Astrocyte (in vitro differentiated cells and primary cell): ENCODE results near the gene CA6. TPM values are rescaled to one million over a fixed set of nuclear protein-coding genes. Genes with fewer than 3 reads are reported as not detected.

Source experiments
- DNase-seq: peaks from one replicate; pipeline ENCODE4 v3.0.0-alpha.2; 2010; ENCODE audit warnings: low read depth
- FAIRE-seq: peaks from 2 replicates; lab custom pipeline; 2011; peaks lifted over from hg19 to GRCh38; lab: Jason Lieb, UNC
- H2AFZ ChIP-seq: 2 replicates; pipeline ENCODE4 v1.6.0; 2012; ENCODE audit warnings: low read depth, low read length, inconsistent platforms
- H3K27ac ChIP-seq: 2 replicates; pipeline ENCODE4 v1.5.1; 2011; ENCODE audit warnings: low read depth, low read length, inconsistent platforms
- H3K27me3 ChIP-seq: 2 replicates; pipeline ENCODE4 v1.6.0; 2011; ENCODE audit warnings: low read length, inconsistent platforms; ENCODE audit not compliant: insufficient read depth
- H3K36me3 ChIP-seq: 2 replicates; pipeline ENCODE4 v1.5.1; 2011; ENCODE audit warnings: low read length, inconsistent platforms; ENCODE audit not compliant: insufficient read depth
- H3K4me1 ChIP-seq: 2 replicates; pipeline ENCODE4 v1.5.1; 2011; ENCODE audit warnings: low read length, inconsistent platforms; ENCODE audit not compliant: insufficient read depth
- H3K4me2 ChIP-seq: 2 replicates; pipeline ENCODE4 v1.6.0; 2012; ENCODE audit warnings: low read length, inconsistent platforms
- H3K4me3 ChIP-seq: 2 replicates; pipeline ENCODE4 v1.5.1; 2011; ENCODE audit warnings: low read depth, mild to moderate bottlenecking, low read length, inconsistent platforms; ENCODE audit not compliant: insufficient read depth
- H3K79me2 ChIP-seq: 2 replicates; pipeline ENCODE4 v1.6.0; 2012; ENCODE audit warnings: mild to moderate bottlenecking, low read length, inconsistent platforms; ENCODE audit not compliant: insufficient read depth
- H3K9ac ChIP-seq: 2 replicates; pipeline ENCODE4 v1.6.0; 2012; ENCODE audit warnings: mild to moderate bottlenecking, low read length, inconsistent platforms
- H3K9me3 ChIP-seq: 2 replicates; pipeline ENCODE4 v1.5.1; 2012; ENCODE audit warnings: low read depth, mild to moderate bottlenecking, low read length, inconsistent platforms; ENCODE audit not compliant: insufficient read depth
- H4K20me1 ChIP-seq: 2 replicates; pipeline ENCODE4 v1.6.0; 2012; ENCODE audit warnings: low read length, inconsistent platforms; ENCODE audit not compliant: insufficient read depth
- H3K27ac Mint-ChIP-seq: one replicate; pipeline ENCODE4 v1.8.0; 2021; ENCODE audit warnings: mild to moderate bottlenecking, mixed read lengths; ENCODE audit not compliant: unreplicated experiment
- H3K27me3 Mint-ChIP-seq: one replicate; pipeline ENCODE4 v1.8.0; 2021; ENCODE audit warnings: low read depth, mixed read lengths; ENCODE audit not compliant: unreplicated experiment
- H3K36me3 Mint-ChIP-seq: one replicate; pipeline ENCODE4 v1.8.0; 2021; ENCODE audit warnings: low read depth, mixed read lengths; ENCODE audit not compliant: unreplicated experiment
- H3K4me1 Mint-ChIP-seq: one replicate; pipeline ENCODE4 v1.8.0; 2021; ENCODE audit warnings: low read depth, mixed read lengths; ENCODE audit not compliant: unreplicated experiment
- H3K4me3 Mint-ChIP-seq: one replicate; pipeline ENCODE4 v1.8.0; 2021; ENCODE audit warnings: mild to moderate bottlenecking, moderate library complexity, mixed read lengths; ENCODE audit not compliant: unreplicated experiment
- H3K9me3 Mint-ChIP-seq: one replicate; pipeline ENCODE4 v1.8.0; 2021; ENCODE audit warnings: mild to moderate bottlenecking, mixed read lengths; ENCODE audit not compliant: unreplicated experiment
- CTCF ChIP-seq: IDR thresholded peaks from 2 replicates; pipeline ENCODE4 v1.5.1; 2011; ENCODE audit warnings: low read depth, mild to moderate bottlenecking, inconsistent platforms, low read length, moderate library complexity; ENCODE audit not compliant: insufficient read depth
- EZH2 ChIP-seq: IDR thresholded peaks from 2 replicates; pipeline ENCODE4 v1.6.1; 2012; ENCODE audit warnings: mild to moderate bottlenecking, low read length, inconsistent platforms; ENCODE audit not compliant: insufficient read depth
- total RNA-seq: library from RNA; stranded (reverse); gene quantifications from 2 replicates; pipeline ENCODE4 v1.2.1, GENCODE V29; 2021

The CA6 gene
- total RNA-seq, 1 donor from 2014 or later: not detected

- FAIRE-seq (no peak), DNase-seq (no peak)
- H2AFZ ChIP-seq: no peak overlapping the region
- H3K27ac ChIP-seq: no peak overlapping the region
- no peaks in the 10 kb centered on the region for H3K27me3 ChIP-seq
- H3K27ac Mint-ChIP-seq: no peak overlapping the region
- no peak overlapping the region for H3K9ac ChIP-seq
- no peaks in the 10 kb centered on the region for H3K36me3 ChIP-seq
- H3K9me3 ChIP-seq: no peaks in the 10 kb centered on the region
- H3K4me2 ChIP-seq: no peak overlapping the region
- no peak overlapping the region for H3K4me3 ChIP-seq
- H4K20me1 ChIP-seq: no peaks in the 10 kb centered on the region
- no peak overlapping the region for H3K4me3 Mint-ChIP-seq
- H3K9me3 Mint-ChIP-seq: no peaks in the 10 kb centered on the region
- H3K27me3 Mint-ChIP-seq: no peaks in the 10 kb centered on the region
- H3K79me2 ChIP-seq: no peaks in the 10 kb centered on the region
- H3K4me1 Mint-ChIP-seq: no peaks in the 10 kb centered on the region
- no peaks in the 10 kb centered on the region for H3K4me1 ChIP-seq
- no peaks in the 10 kb centered on the region for H3K36me3 Mint-ChIP-seq
- no peak for TF ChIP-seq EZH2
- TF ChIP-seq CTCF: no peak
Measured at GRCh38 chr1:8976338-8976737, 30.7 kb downstream of the CA6 start.

- TF ChIP-seq EZH2 (no peak), CTCF (no peak)
- Mint-ChIP-seq H3K9me3 (no peaks in the 10 kb centered on the region), H3K36me3 (no peaks in the 10 kb centered on the region), H3K27ac (no peak overlapping the region), H3K4me3 (no peak overlapping the region), H3K4me1 (no peaks in the 10 kb centered on the region), H3K27me3 (no peaks in the 10 kb centered on the region)
- no peak overlapping the region for H3K9ac ChIP-seq
- no peaks in the 10 kb centered on the region for H3K36me3 ChIP-seq
- H3K4me1 ChIP-seq: no peaks in the 10 kb centered on the region
- no peaks in the 10 kb centered on the region for H3K9me3 ChIP-seq
- H3K27ac ChIP-seq: no peak overlapping the region
- no peaks in the 10 kb centered on the region for H3K79me2 ChIP-seq
- H3K27me3 ChIP-seq: no peaks in the 10 kb centered on the region
- no peak overlapping the region for H3K4me3 ChIP-seq
- no peak overlapping the region for H2AFZ ChIP-seq
- DNase-seq (peak; percentile 18), FAIRE-seq (no peak)
- H4K20me1 ChIP-seq: no peaks in the 10 kb centered on the region
- H3K4me2 ChIP-seq: no peak overlapping the region
Measured at GRCh38 chr1:8976896-8977450, 31.3 kb downstream of the CA6 start.

- DNase-seq: no peak
- H3K27ac Mint-ChIP-seq: no peak overlapping the region
- Histone ChIP-seq H3K27me3 (no peaks in the 10 kb centered on the region), H4K20me1 (no peaks in the 10 kb centered on the region), H3K27ac (no peak overlapping the region), H3K79me2 (no peaks in the 10 kb centered on the region), H3K4me1 (no peaks in the 10 kb centered on the region), H3K9ac (no peak overlapping the region), H3K36me3 (no peaks in the 10 kb centered on the region), H3K4me2 (no peak overlapping the region), H3K4me3 (no peak overlapping the region), H2AFZ (no peak overlapping the region), H3K9me3 (no peaks in the 10 kb centered on the region)
- no peak overlapping the region for H3K4me3 Mint-ChIP-seq
- no peaks in the 10 kb centered on the region for H3K36me3 Mint-ChIP-seq
- FAIRE-seq: no peak
- TF ChIP-seq CTCF: no peak
- no peak for TF ChIP-seq EZH2
- H3K4me1 Mint-ChIP-seq: no peaks in the 10 kb centered on the region
- H3K27me3 Mint-ChIP-seq: no peaks in the 10 kb centered on the region
- H3K9me3 Mint-ChIP-seq: peaks cover 1% of the 10 kb centered on the region
Measured at GRCh38 chr1:8980656-8981055, 35.0 kb downstream of the CA6 start.
